Lower leg skin (tissue), 4 donors: ENCODE measurements around the gene RBFOX2. TPM values are rescaled to one million over a fixed set of nuclear protein-coding genes. Genes with fewer than 3 reads are reported as not detected.

Experiments
- DNase-seq, 2 donors: peaks; one replicate each; pipeline ENCODE4 v3.0.0-alpha.2; 2019; ENCODE audit warnings: low spot score in 2 of 2
- H3K4me3 ChIP-seq: fragments of 200-600 bp; sonication (generic); 2 replicates; pipeline ENCODE4 v1.5.1; 2017; ENCODE audit warnings: mild to moderate bottlenecking, low read depth; ENCODE audit not compliant: poor library complexity, severe bottlenecking
- POLR2A ChIP-seq, 2 donors: fragments of 450-650 bp; IDR thresholded peaks; one replicate each; pipeline ENCODE4 v1.6.1; 2016 to 2017; ENCODE audit warnings: antibody characterized with exemption in 2 of 2, mild to moderate bottlenecking in 1 of 2, moderate library complexity in 1 of 2
- WGBS, 2 donors: methylation state at CpG; one replicate each; pipeline ENCODE4 v1.1.5; 2018; 5-methylcytosine and 5-hydroxymethylcytosine counted together
- intact Hi-C: fragments of 100-400 bp; cut with DNase I; formaldehyde crosslinking; loops from one replicate; pipeline ENCODE4 v1.15.0; 2023; ENCODE audit warnings: low total_unique reads
- total RNA-seq, 4 donors: library from RNA; depleted of rRNA; stranded (reverse); fragments of >200 nt; gene quantifications; one replicate each; pipeline ENCODE4 v1.1.0, GENCODE V29; 2016
- TF ChIP-seq, protein P1 (sequence below), 3 donors: fragments of 450-650 bp; IDR thresholded peaks; one replicate each; pipeline ENCODE4 v1.5.1; 2016; ENCODE audit warnings: antibody characterized with exemption in 3 of 3, mild to moderate bottlenecking in 3 of 3, moderate library complexity in 2 of 3

Gene RBFOX2
- total RNA-seq, 4 donors from 2014 or later = 40.9 to 56.5 (median 51.1) TPM

DNA sequence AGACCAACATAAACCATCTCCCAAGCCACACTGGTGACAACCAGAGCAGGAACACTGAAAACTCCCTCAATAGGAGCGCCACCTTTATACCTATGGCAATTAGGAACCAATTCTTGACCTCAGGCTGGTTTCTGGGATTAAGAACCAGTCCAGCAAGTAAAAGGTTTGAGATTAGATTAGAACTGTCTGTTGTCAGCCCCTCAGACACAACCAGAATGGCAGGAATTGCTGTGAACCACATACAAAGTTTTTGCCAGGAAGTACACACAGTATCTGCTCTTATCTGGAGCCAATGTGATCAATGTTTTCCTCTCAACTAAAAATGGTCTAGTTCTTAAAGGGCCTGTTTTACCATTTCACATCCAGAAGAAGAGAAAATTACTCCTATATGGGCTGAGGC, 55.2 kb downstream of the RBFOX2 start:
- intact Hi-C loops = no loop called here
- DNase-seq = no peak
- no peak overlapping the region for H3K4me3 ChIP-seq
- 67 to 82% methylated on average over 1 of the region's 1 CpG for WGBS, 2 donors
- TF ChIP-seq POLR2A (IDR thresholded peaks at IDR 0.05) = no peak
- TF ChIP-seq, protein P1, sequence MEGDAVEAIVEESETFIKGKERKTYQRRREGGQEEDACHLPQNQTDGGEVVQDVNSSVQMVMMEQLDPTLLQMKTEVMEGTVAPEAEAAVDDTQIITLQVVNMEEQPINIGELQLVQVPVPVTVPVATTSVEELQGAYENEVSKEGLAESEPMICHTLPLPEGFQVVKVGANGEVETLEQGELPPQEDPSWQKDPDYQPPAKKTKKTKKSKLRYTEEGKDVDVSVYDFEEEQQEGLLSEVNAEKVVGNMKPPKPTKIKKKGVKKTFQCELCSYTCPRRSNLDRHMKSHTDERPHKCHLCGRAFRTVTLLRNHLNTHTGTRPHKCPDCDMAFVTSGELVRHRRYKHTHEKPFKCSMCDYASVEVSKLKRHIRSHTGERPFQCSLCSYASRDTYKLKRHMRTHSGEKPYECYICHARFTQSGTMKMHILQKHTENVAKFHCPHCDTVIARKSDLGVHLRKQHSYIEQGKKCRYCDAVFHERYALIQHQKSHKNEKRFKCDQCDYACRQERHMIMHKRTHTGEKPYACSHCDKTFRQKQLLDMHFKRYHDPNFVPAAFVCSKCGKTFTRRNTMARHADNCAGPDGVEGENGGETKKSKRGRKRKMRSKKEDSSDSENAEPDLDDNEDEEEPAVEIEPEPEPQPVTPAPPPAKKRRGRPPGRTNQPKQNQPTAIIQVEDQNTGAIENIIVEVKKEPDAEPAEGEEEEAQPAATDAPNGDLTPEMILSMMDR (IDR thresholded peaks at IDR 0.05) = no peak

DNA sequence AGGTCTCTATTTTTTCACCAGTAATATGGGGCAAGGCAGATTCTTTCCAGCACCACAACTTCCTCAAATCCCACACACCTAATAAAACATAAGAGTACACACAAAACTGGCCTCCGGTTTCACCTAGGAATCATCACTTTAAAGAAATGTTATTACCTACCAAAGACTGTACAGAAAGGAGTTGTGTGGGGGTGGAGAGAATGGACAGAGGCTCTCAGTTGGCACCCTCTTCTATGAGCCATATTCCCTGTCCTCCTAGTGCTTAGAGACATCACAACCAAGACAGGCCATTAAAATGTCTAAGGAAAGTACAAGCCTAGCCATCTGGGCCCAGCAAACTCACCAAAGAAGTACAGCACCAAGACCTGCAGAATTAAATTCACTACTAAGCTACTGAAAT, 56.1 kb downstream of the RBFOX2 start:
- no peak for DNase-seq
- intact Hi-C loops = no loop called here
- TF ChIP-seq POLR2A (IDR thresholded peaks at IDR 0.05) = no peak
- TF ChIP-seq, protein P1 (IDR thresholded peaks at IDR 0.05) = no peak
- WGBS, 2 donors = 45 to 54% methylated on average over 1 of the region's 1 CpG
- no peak overlapping the region for H3K4me3 ChIP-seq

DNA sequence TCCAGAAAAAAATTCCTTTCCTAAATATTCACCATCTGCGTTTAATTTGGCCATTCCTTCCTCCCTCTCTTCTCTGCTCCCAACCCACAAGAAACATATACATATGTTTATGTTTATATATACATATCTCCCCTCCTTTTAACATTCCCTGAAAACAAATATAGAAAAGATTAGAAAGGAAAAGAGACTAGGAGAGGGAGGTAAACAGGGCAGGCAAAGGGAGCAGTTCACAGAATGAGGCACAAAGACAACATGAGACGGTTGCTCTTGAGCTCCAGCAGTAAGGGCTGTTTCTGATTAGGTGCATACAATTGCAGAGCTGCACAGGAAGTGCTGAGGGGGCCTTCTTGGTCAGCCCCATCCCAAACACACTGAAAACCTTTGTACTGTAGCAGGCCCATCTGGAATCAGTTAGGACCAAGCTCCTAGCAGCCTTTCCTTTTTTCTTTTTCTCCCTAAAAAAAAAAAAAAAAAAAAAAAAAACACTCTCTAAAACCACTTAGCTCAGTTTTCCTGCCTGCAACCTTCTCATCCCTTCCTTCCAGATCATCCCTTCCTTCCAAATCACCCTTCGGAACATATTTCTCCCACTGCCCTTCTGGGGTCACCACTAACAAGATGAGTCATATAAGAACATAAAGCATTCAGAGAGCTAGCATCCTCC, 57.0 kb downstream of the RBFOX2 start:
- peak in 1 of 2 donors; percentile 28 for DNase-seq
- TF ChIP-seq POLR2A (IDR thresholded peaks at IDR 0.05) = no peak
- TF ChIP-seq, protein P1 (IDR thresholded peaks at IDR 0.05) = no peak
- intact Hi-C loops = no loop called here
- no peak overlapping the region for H3K4me3 ChIP-seq
- WGBS, 2 donors = 40 to 53% methylated on average over 3 of the region's 3 CpGs

DNA sequence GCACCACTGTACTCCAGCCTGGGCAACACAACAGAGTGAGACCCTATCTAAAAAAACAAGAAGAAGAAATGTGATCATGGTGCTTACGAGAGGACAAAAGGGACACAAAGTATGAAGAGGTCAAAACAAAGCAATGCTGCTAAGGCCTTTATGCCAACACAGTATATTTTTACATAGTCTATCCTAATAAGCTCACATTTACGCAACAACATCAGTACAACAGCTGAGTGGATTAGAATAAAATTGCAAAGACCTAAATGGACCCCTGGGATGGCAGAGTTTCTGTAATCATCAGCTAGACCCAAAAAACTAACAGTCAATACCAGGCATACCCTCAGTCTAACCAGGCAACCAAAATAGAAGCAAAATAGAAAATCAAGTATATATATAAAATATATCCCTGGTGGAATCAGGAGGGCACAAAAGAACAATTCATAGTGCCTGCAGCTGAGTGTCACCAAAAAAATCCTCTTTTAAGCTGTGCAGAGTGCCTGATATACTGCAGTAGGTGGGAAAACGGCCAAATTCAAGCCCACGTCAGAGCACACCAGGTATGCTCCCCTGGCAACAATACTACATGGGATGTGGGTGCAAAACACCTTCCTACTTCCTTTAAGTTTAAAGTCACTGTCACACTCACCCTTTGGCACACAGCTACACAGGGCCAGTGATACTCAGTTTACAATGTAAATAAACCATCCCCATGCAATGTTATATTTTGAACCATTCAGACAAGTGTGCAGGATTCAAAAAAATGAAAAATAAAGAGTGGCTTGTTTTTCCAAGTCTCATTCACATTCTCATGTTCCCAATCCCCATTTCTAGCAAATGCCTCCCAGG, 57.8 kb downstream of the RBFOX2 start:
- WGBS, 2 donors = 58 to 66% methylated on average over 4 of the region's 4 CpGs
- H3K4me3 ChIP-seq = no peak overlapping the region
- no peak for DNase-seq
- intact Hi-C loops = no loop called here
- TF ChIP-seq, protein P1 (IDR thresholded peaks at IDR 0.05) = no peak
- no peak for TF ChIP-seq POLR2A (IDR thresholded peaks at IDR 0.05)

DNA sequence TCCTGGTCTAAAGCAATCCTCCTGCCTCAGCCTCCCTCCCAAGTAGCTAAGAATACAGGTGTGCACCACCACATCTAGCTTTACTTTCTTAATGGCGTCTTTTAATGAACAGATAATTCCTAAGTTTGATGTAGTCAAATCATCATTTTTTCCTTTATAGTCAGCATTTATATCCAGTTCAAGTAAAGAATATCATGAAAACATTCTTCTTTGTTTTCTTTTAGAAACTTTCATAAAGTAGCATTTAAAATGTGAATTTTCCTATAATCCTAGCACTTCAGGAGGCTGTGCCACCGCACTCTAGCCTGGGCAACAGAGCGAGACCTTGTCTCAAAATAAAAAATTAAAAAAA, 61.6 kb downstream of the RBFOX2 start:
- no peak for DNase-seq
- TF ChIP-seq, protein P1 (IDR thresholded peaks at IDR 0.05) = no peak
- TF ChIP-seq POLR2A (IDR thresholded peaks at IDR 0.05) = no peak
- 94 to 96% methylated on average over 3 of the region's 3 CpGs for WGBS, 2 donors
- intact Hi-C loops = no loop called here
- no peak overlapping the region for H3K4me3 ChIP-seq
